HepG2 (cell line): ENCODE measurements around the gene KRTAP5-1. TPM values are rescaled to one million over a fixed set of nuclear protein-coding genes. Genes with fewer than 3 reads are reported as not detected.
A peak's percentile ranks its signal among the peaks of the same experiment; 100 is the strongest.

ENCODE experiments used
- ARID3A ChIP-seq: IDR thresholded peaks from 2 replicates; pipeline ENCODE4 v1.6.1; 2012; ENCODE audit warnings: low read depth, low read length, improper control_type of control experiment
- CAMTA2 ChIP-seq: sonication (generic); formaldehyde crosslinking; IDR thresholded peaks from 2 replicates; pipeline ENCODE4 v1.4.0; 2020; ENCODE audit warnings: mild to moderate bottlenecking, missing genetic modification reagents, borderline replicate concordance
- CBX1 ChIP-seq: IDR thresholded peaks from one replicate; pipeline ENCODE4 v1.6.1; 2016; ENCODE audit warnings: antibody characterized with exemption, low read depth
- GATAD1 ChIP-seq: IDR thresholded peaks from 2 replicates; pipeline ENCODE4 v1.6.1; 2016; ENCODE audit warnings: missing genetic modification reagents, missing compliant biosample characterization
- IKZF4 ChIP-seq: sonication (generic); formaldehyde crosslinking; IDR thresholded peaks from 2 replicates; pipeline ENCODE4 v1.5.1; 2020; ENCODE audit warnings: borderline replicate concordance, mild to moderate bottlenecking, low read depth, missing genetic modification reagents; ENCODE audit errors: not compliant biosample characterization
- MAX ChIP-seq: IDR thresholded peaks from 2 replicates; pipeline ENCODE4 v1.6.1; 2012; ENCODE audit warnings: inconsistent platforms
- PHF5A ChIP-seq: IDR thresholded peaks from one replicate; pipeline ENCODE4 v1.6.1; 2018; ENCODE audit warnings: low read depth, missing genetic modification reagents; ENCODE audit not compliant: unreplicated experiment
- SALL1 ChIP-seq: sonication (generic); formaldehyde crosslinking; IDR thresholded peaks from 2 replicates; pipeline ENCODE4 v1.8.0; 2022; ENCODE audit warnings: mild to moderate bottlenecking, missing genetic modification reagents
- SP140L ChIP-seq: sonication (generic); formaldehyde crosslinking; IDR thresholded peaks from 2 replicates; pipeline ENCODE4 v1.4.0; 2020; ENCODE audit warnings: missing genetic modification reagents, borderline replicate concordance
- ZBTB7B ChIP-seq: sonication (generic); formaldehyde crosslinking; IDR thresholded peaks from 2 replicates; pipeline ENCODE4 v1.4.0; 2020; ENCODE audit warnings: missing genetic modification reagents
- ZFAT ChIP-seq: sonication (generic); formaldehyde crosslinking; conservative IDR thresholded peaks from 2 replicates; pipeline ENCODE4 v1.8.1; 2023; ENCODE audit warnings: missing genetic modification reagents, inconsistent platforms
- ZFP37 ChIP-seq: sonication (generic); formaldehyde crosslinking; IDR thresholded peaks from 2 replicates; pipeline ENCODE4 v1.4.0; 2020; ENCODE audit warnings: missing genetic modification reagents, borderline replicate concordance
- ZNF230 ChIP-seq: sonication (generic); formaldehyde crosslinking; IDR thresholded peaks from 2 replicates; pipeline ENCODE4 v1.4.0; 2020; ENCODE audit warnings: mild to moderate bottlenecking, missing genetic modification reagents
- ZNF234 ChIP-seq: sonication (generic); formaldehyde crosslinking; conservative IDR thresholded peaks from 2 replicates; pipeline ENCODE4 v1.5.1; 2020; ENCODE audit warnings: mild to moderate bottlenecking, missing genetic modification reagents
- ZNF263 ChIP-seq: sonication (generic); formaldehyde crosslinking; IDR thresholded peaks from 2 replicates; pipeline ENCODE4 v1.4.0; 2020; ENCODE audit warnings: missing genetic modification reagents
- ZNF383 ChIP-seq: sonication (generic); formaldehyde crosslinking; IDR thresholded peaks from 2 replicates; pipeline ENCODE4 v1.4.0; 2020; ENCODE audit warnings: missing genetic modification reagents, mild to moderate bottlenecking, borderline replicate concordance
- ZNF530 ChIP-seq: sonication (generic); formaldehyde crosslinking; IDR thresholded peaks from 2 replicates; pipeline ENCODE4 v1.5.0; 2020; ENCODE audit warnings: low read depth, mild to moderate bottlenecking, missing genetic modification reagents
- ZNF563 ChIP-seq: sonication (generic); formaldehyde crosslinking; IDR thresholded peaks from 2 replicates; pipeline ENCODE4 v1.8.0; 2022; ENCODE audit warnings: mild to moderate bottlenecking, moderate library complexity, missing genetic modification reagents
- ZNF615 ChIP-seq: sonication (generic); formaldehyde crosslinking; IDR thresholded peaks from 2 replicates; pipeline ENCODE4 v1.5.0; 2020; ENCODE audit warnings: mild to moderate bottlenecking, missing genetic modification reagents, borderline replicate concordance
- ZNF713 ChIP-seq: sonication (generic); formaldehyde crosslinking; IDR thresholded peaks from 2 replicates; pipeline ENCODE4 v1.4.0; 2020; ENCODE audit warnings: mild to moderate bottlenecking, missing genetic modification reagents
- ZNF792 ChIP-seq: IDR thresholded peaks from 2 replicates; pipeline ENCODE4 v1.6.1; 2016
- ZSCAN30 ChIP-seq: sonication (generic); formaldehyde crosslinking; IDR thresholded peaks from 2 replicates; pipeline ENCODE4 v1.5.0; 2020; ENCODE audit warnings: mild to moderate bottlenecking, missing genetic modification reagents
- polyA plus RNA-seq, 8 experiments: library from polyadenylated mRNA; depleted of rRNA in 3 of 8; stranded (reverse) in 7 of 8; unstranded in 1 of 8; fragments of >200 nt; fragmentation: Illumina TruSeq in 4 of 8; extraction: Trizol in 4 of 8; gene quantifications; 2 replicates each; pipeline versions ENCODE4 v1.2.1 to v1.2.3, GENCODE V29; 2011 to 2016; ENCODE audit warnings: low read depth in 4 of 8, missing spikeins in 1 of 8, mixed read lengths in 1 of 8; ENCODE audit not compliant: insufficient read depth in 1 of 8
- total RNA-seq, 5 experiments: library from RNA; depleted of rRNA; stranded (reverse); fragments of >200 nt; fragmentation: Illumina TruSeq; extraction: Trizol; gene quantifications; 2 replicates each; pipeline ENCODE4 v1.2.3, GENCODE V29; 2016; ENCODE audit warnings: low read depth in 1 of 5
- TF ChIP-seq, protein P1 (sequence below): sonication (generic); formaldehyde crosslinking; IDR thresholded peaks from 2 replicates; pipeline ENCODE4 v1.4.0; 2020; ENCODE audit warnings: mild to moderate bottlenecking, missing genetic modification reagents

The KRTAP5-1 gene
- total and polyA plus RNA-seq, 2 of the 13 experiments (the other 11 are each of a cell fraction or from before 2014, with no cell fraction given): not detected

GRCh38 chr11:1570001-1570453, 15.1 kb downstream of the KRTAP5-1 start (continued):
- TF ChIP-seq, protein P1, sequence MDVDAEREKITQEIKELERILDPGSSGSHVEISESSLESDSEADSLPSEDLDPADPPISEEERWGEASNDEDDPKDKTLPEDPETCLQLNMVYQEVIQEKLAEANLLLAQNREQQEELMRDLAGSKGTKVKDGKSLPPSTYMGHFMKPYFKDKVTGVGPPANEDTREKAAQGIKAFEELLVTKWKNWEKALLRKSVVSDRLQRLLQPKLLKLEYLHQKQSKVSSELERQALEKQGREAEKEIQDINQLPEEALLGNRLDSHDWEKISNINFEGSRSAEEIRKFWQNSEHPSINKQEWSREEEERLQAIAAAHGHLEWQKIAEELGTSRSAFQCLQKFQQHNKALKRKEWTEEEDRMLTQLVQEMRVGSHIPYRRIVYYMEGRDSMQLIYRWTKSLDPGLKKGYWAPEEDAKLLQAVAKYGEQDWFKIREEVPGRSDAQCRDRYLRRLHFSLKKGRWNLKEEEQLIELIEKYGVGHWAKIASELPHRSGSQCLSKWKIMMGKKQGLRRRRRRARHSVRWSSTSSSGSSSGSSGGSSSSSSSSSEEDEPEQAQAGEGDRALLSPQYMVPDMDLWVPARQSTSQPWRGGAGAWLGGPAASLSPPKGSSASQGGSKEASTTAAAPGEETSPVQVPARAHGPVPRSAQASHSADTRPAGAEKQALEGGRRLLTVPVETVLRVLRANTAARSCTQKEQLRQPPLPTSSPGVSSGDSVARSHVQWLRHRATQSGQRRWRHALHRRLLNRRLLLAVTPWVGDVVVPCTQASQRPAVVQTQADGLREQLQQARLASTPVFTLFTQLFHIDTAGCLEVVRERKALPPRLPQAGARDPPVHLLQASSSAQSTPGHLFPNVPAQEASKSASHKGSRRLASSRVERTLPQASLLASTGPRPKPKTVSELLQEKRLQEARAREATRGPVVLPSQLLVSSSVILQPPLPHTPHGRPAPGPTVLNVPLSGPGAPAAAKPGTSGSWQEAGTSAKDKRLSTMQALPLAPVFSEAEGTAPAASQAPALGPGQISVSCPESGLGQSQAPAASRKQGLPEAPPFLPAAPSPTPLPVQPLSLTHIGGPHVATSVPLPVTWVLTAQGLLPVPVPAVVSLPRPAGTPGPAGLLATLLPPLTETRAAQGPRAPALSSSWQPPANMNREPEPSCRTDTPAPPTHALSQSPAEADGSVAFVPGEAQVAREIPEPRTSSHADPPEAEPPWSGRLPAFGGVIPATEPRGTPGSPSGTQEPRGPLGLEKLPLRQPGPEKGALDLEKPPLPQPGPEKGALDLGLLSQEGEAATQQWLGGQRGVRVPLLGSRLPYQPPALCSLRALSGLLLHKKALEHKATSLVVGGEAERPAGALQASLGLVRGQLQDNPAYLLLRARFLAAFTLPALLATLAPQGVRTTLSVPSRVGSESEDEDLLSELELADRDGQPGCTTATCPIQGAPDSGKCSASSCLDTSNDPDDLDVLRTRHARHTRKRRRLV (CRISPR knock-in tag): no peak
- TF ChIP-seq ZNF383 (CRISPR knock-in tag) (no peak), ZNF713 (no peak), PHF5A (CRISPR knock-in tag) (no peak), SP140L (CRISPR knock-in tag) (no peak), ZNF615 (no peak), ZNF530 (CRISPR knock-in tag) (no peak), ZNF234 (CRISPR knock-in tag) (no peak), ZNF563 (no peak), CBX1 (no peak), ZNF263 (CRISPR knock-in tag) (peak; percentile 72; the same call in 1 of the 2 replicates), ZSCAN30 (no peak), ZNF792 (CRISPR knock-in tag) (0 out of 2 replicates have a peak, but pooled peaks have one; percentile 11), IKZF4 (CRISPR knock-in tag) (no peak), MAX (peak; percentile 80), ZFAT (CRISPR knock-in tag) (no peak), SALL1 (peak; percentile 32; the same call in 1 of the 2 replicates), ARID3A (no peak), ZBTB7B (peak; percentile 77; the same call in 1 of the 2 replicates), GATAD1 (CRISPR knock-in tag) (peak; percentile 25; the same call in 1 of the 2 replicates), CAMTA2 (CRISPR knock-in tag) (no peak), ZNF230 (0 out of 2 replicates have a peak, but pooled peaks have one; percentile 41), ZFP37 (no peak)
